ENCODE measurements around the gene CYP3A5. TPM values are rescaled to one million over a fixed set of nuclear protein-coding genes. Genes with fewer than 3 reads are reported as not detected.
"Not testable (repeated sequence)": the region's sequence is repeated elsewhere in the genome, so short reads cannot be mapped to it uniquely, and the experiment has no call there.

Gene CYP3A5
- polyA plus RNA-seq, 1 donor, result 139 TPM

GRCh38 chr7:99644431-99644830 lies 35.4 kb downstream of the CYP3A5 start:
- WGBS (ENCODE audit: insufficient coverage, low lambda C conversion rate), result 100% methylated on average over 1 of the region's 3 CpGs
- Histone ChIP-seq H3K4me3 (ENCODE audit: low read length) (no peak overlapping the region), H3K27me3 (ENCODE audit: control insufficient read depth, insufficient read depth, low read length) (no peaks in the 10 kb centered on the region), H3K27ac (ENCODE audit: low read length) (no peak overlapping the region), H3K36me3 (ENCODE audit: control insufficient read depth, insufficient read depth, low read length) (peaks cover 1% of the 10 kb centered on the region), H3K9me3 (ENCODE audit: control insufficient read depth, low read depth, low read length) (peaks cover 3% of the 10 kb centered on the region), H3K4me1 (ENCODE audit: control insufficient read depth, insufficient read depth, low read length) (no peaks in the 10 kb centered on the region)
- DNase-seq, result no peak

DNA sequence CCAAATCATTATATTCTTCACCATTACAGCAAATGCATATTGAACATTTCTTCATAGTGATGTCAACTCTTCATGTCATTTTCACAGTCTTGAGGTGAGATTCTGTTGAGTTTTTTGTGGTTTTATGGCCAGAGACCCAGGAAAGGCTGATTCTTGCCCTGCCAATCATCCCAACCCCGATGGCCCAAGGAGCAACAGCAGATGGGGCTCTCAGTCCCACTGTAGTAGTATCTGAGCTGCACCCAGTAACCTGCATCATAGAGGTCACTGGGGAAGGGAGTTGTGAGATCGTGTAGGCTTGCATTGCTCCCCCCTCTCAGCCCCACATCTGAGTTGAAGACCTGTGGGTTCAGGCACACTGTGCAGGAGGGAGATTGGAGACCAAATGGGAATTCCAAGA lies 36.3 kb downstream of the CYP3A5 start:
- no peaks in the 10 kb centered on the region for H3K27me3 ChIP-seq (ENCODE audit: control insufficient read depth, insufficient read depth, low read length)
- no peak for DNase-seq
- no peaks in the 10 kb centered on the region for H3K36me3 ChIP-seq (ENCODE audit: control insufficient read depth, insufficient read depth, low read length)
- H3K4me3 ChIP-seq (ENCODE audit: low read length), result no peak overlapping the region
- H3K9me3 ChIP-seq (ENCODE audit: control insufficient read depth, low read depth, low read length), result peaks cover 3% of the 10 kb centered on the region
- H3K4me1 ChIP-seq (ENCODE audit: control insufficient read depth, insufficient read depth, low read length), result no peaks in the 10 kb centered on the region
- H3K27ac ChIP-seq (ENCODE audit: low read length), result no peak overlapping the region
- WGBS (ENCODE audit: insufficient coverage, low lambda C conversion rate), result no CpG with 5 or more reads among the region's 2 CpGs

GRCh38 chr7:99642027-99642426 lies 37.8 kb downstream of the CYP3A5 start:
- Histone ChIP-seq H3K36me3 (ENCODE audit: control insufficient read depth, insufficient read depth, low read length) (no peaks in the 10 kb centered on the region), H3K27ac (ENCODE audit: low read length) (no peak overlapping the region), H3K27me3 (ENCODE audit: control insufficient read depth, insufficient read depth, low read length) (no peaks in the 10 kb centered on the region), H3K4me1 (ENCODE audit: control insufficient read depth, insufficient read depth, low read length) (no peaks in the 10 kb centered on the region), H3K9me3 (ENCODE audit: control insufficient read depth, low read depth, low read length) (peaks cover 3% of the 10 kb centered on the region), H3K4me3 (ENCODE audit: low read length) (no peak overlapping the region)
- no peak for DNase-seq
- WGBS (ENCODE audit: insufficient coverage, low lambda C conversion rate), result 90% methylated on average over 1 of the region's 1 CpG

GRCh38 chr7:99639267-99639666 lies 40.5 kb downstream of the CYP3A5 start:
- Histone ChIP-seq H3K9me3 (ENCODE audit: control insufficient read depth, low read depth, low read length) (no peaks in the 10 kb centered on the region), H3K4me1 (ENCODE audit: control insufficient read depth, insufficient read depth, low read length) (no peaks in the 10 kb centered on the region), H3K27ac (ENCODE audit: low read length) (no peak overlapping the region), H3K4me3 (ENCODE audit: low read length) (no peak overlapping the region), H3K36me3 (ENCODE audit: control insufficient read depth, insufficient read depth, low read length) (no peaks in the 10 kb centered on the region), H3K27me3 (ENCODE audit: control insufficient read depth, insufficient read depth, low read length) (no peaks in the 10 kb centered on the region)
- DNase-seq, result no peak

GRCh38 chr7:99638731-99639130 lies 41.1 kb downstream of the CYP3A5 start:
- WGBS (ENCODE audit: insufficient coverage, low lambda C conversion rate), result 100% methylated on average over 1 of the region's 23 CpGs
- DNase-seq, result no peak
- Histone ChIP-seq H3K4me1 (ENCODE audit: control insufficient read depth, insufficient read depth, low read length) (no peaks in the 10 kb centered on the region), H3K4me3 (ENCODE audit: low read length) (no peak overlapping the region), H3K36me3 (ENCODE audit: control insufficient read depth, insufficient read depth, low read length) (no peaks in the 10 kb centered on the region), H3K9me3 (ENCODE audit: control insufficient read depth, low read depth, low read length) (no peaks in the 10 kb centered on the region), H3K27me3 (ENCODE audit: control insufficient read depth, insufficient read depth, low read length) (no peaks in the 10 kb centered on the region), H3K27ac (ENCODE audit: low read length) (no peak overlapping the region)

GRCh38 chr7:99637414-99637813 lies 42.4 kb downstream of the CYP3A5 start:
- not testable (repeated sequence) for H3K27ac ChIP-seq (ENCODE audit: low read length); H3K9me3 ChIP-seq (ENCODE audit: control insufficient read depth, low read depth, low read length); H3K4me3 ChIP-seq (ENCODE audit: low read length); DNase-seq; H3K36me3 ChIP-seq (ENCODE audit: control insufficient read depth, insufficient read depth, low read length); H3K27me3 ChIP-seq (ENCODE audit: control insufficient read depth, insufficient read depth, low read length); H3K4me1 ChIP-seq (ENCODE audit: control insufficient read depth, insufficient read depth, low read length)
- 100% methylated on average over 2 of the region's 2 CpGs for WGBS (ENCODE audit: insufficient coverage, low lambda C conversion rate)

DNA sequence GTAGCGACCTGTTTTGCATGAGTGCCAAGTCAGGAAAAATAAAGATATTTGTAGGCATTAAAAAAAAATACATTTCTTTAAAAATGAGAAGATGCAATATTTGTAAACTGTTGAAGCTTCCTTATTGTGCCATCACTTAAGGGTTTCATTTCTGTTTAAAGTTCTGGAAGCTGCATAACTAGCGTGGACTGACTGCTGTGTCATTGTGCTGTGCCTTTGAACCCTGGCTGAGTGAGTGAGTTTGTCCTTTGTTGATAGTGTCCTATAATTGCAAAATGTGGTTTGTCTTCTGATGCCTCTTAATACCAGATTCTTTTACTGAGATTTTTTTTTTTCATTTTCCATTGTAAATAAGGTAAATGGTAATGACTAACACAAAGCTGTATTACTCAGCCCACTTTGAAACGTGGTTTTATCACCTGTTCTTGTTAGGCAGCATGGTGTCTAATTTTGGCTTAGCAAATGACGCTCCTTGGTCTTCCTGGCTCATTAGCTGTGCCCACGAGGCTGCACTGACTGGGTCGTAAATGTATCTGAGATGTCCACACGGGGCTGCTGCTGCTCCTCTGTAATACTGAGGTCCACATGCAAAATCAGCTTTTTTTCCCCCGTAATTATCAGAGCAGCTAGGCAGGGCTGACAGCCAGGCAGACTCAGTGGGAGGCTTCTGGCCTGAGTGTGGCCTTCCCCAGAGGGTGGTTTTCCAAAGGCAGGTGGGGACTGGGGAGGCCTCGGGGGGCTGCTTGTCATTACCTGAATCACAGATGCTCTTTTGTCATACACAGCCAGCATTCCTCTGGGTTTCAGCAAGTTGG lies 48.3 kb downstream of the CYP3A5 start:
- Histone ChIP-seq H3K4me3 (ENCODE audit: low read length) (no peak overlapping the region), H3K9me3 (ENCODE audit: control insufficient read depth, low read depth, low read length) (no peaks in the 10 kb centered on the region), H3K27ac (ENCODE audit: low read length) (no peak overlapping the region), H3K4me1 (ENCODE audit: control insufficient read depth, insufficient read depth, low read length) (no peaks in the 10 kb centered on the region), H3K27me3 (ENCODE audit: control insufficient read depth, insufficient read depth, low read length) (no peaks in the 10 kb centered on the region), H3K36me3 (ENCODE audit: control insufficient read depth, insufficient read depth, low read length) (peaks cover 49% of the 10 kb centered on the region)
- no CpG with 5 or more reads among the region's 9 CpGs for WGBS (ENCODE audit: insufficient coverage, low lambda C conversion rate)
- peak; percentile 44 to 57 for DNase-seq

- no peak overlapping the region for H3K27ac ChIP-seq (ENCODE audit: low read length)
- H3K27me3 ChIP-seq (ENCODE audit: control insufficient read depth, insufficient read depth, low read length), result no peaks in the 10 kb centered on the region
- no peak for DNase-seq
- no peak overlapping the region for H3K4me3 ChIP-seq (ENCODE audit: low read length)
- no peaks in the 10 kb centered on the region for H3K9me3 ChIP-seq (ENCODE audit: control insufficient read depth, low read depth, low read length)
- no CpG with 5 or more reads among the region's 20 CpGs for WGBS (ENCODE audit: insufficient coverage, low lambda C conversion rate)
- H3K36me3 ChIP-seq (ENCODE audit: control insufficient read depth, insufficient read depth, low read length), result peaks cover 67% of the 10 kb centered on the region
- H3K4me1 ChIP-seq (ENCODE audit: control insufficient read depth, insufficient read depth, low read length), result no peaks in the 10 kb centered on the region
Measured at GRCh38 chr7:99629643-99630042, 50.2 kb downstream of the CYP3A5 start.

DNA sequence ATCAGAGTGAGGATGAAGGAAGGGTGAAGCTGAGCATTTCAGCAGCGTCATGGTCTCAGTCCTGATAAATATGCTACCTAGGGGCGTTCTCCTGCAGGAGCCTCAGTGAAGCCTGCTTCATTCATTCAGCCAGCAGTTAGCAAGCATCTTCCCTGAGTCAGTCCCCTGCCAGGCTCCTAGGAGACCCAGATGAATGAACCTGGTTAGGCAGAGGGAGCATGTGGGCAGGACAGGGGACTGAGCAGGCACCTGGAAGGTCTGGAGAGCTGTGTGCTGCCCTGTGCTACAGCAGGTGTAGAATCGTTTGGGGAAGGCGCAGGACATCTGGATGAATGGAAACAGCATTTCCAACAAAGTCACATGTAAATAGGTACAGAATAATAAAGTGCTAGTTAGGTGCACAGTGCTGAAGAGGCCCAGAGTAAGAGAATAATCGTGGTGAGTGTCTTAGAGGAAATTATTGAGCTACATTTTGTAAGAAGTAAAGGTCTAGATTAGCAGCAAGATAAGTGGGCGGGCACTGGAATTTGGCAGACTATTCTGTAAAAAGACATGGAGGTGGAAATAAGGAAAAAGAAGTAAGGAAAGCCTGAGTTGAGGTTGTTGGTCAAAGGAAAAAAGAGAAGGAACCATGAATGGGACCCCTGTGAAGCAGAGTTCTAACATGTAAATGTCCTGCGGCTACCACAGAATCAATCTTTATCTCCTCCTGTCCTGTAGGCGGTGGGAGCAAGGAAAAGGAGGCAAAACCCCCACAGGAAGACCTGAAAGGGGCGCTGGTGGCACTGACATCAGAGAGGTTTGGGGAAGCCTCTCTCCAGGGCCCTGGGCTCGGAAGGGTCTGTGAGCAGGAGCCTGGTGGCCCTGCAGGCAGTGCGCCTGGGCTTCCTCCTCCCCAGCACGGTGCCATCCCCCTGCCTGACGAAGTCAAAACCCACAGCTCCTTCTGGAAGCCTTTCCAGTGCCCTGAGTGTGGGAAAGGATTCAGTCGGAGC lies 51.0 kb downstream of the CYP3A5 start:
- 92% methylated on average over 2 of the region's 14 CpGs for WGBS (ENCODE audit: insufficient coverage, low lambda C conversion rate)
- Histone ChIP-seq H3K4me1 (ENCODE audit: control insufficient read depth, insufficient read depth, low read length) (no peaks in the 10 kb centered on the region), H3K36me3 (ENCODE audit: control insufficient read depth, insufficient read depth, low read length) (peaks cover 76% of the 10 kb centered on the region), H3K9me3 (ENCODE audit: control insufficient read depth, low read depth, low read length) (no peaks in the 10 kb centered on the region), H3K4me3 (ENCODE audit: low read length) (no peak overlapping the region), H3K27ac (ENCODE audit: low read length) (no peak overlapping the region), H3K27me3 (ENCODE audit: control insufficient read depth, insufficient read depth, low read length) (no peaks in the 10 kb centered on the region)
- no peak for DNase-seq

- Histone ChIP-seq H3K4me1 (ENCODE audit: control insufficient read depth, insufficient read depth, low read length) (no peaks in the 10 kb centered on the region), H3K27ac (ENCODE audit: low read length) (no peak overlapping the region), H3K36me3 (ENCODE audit: control insufficient read depth, insufficient read depth, low read length) (peaks cover 85% of the 10 kb centered on the region), H3K9me3 (ENCODE audit: control insufficient read depth, low read depth, low read length) (no peaks in the 10 kb centered on the region), H3K27me3 (ENCODE audit: control insufficient read depth, insufficient read depth, low read length) (no peaks in the 10 kb centered on the region), H3K4me3 (ENCODE audit: low read length) (no peak overlapping the region)
- DNase-seq, result no peak
- 100% methylated on average over 10 of the region's 11 CpGs for WGBS (ENCODE audit: insufficient coverage, low lambda C conversion rate)
Measured at GRCh38 chr7:99627513-99627912, 52.3 kb downstream of the CYP3A5 start.
